HT-29 (cell line): ENCODE data around the gene MSMP. TPM values are rescaled to one million over a fixed set of nuclear protein-coding genes. Genes with fewer than 3 reads are reported as not detected.
A peak's percentile ranks its signal among the peaks of the same experiment; 100 is the strongest.

Experiments used
- DNase-seq: peaks from one replicate; pipeline ENCODE4 v3.0.0-alpha.2; 2015; ENCODE audit warnings: low spot score
- total RNA-seq: library from RNA; depleted of rRNA; stranded (reverse); fragments of >200 nt; shearing (Covaris generic); gene quantifications from 2 replicates; pipeline ENCODE4 v1.2.3, GENCODE V29; 2014; rRNA removed

MSMP gene, protein sequence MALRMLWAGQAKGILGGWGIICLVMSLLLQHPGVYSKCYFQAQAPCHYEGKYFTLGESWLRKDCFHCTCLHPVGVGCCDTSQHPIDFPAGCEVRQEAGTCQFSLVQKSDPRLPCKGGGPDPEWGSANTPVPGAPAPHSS
- total RNA-seq: 0.28 TPM in 1 of 2 replicates, not detected in the other

GRCh38 chr9:35754264-35754663 lies at the start of gene MSMP:
Gene MSMP (minus strand): TSS chr9:35754276. CDS start chr9:35754129, 147 bp downstream.
- no peak for DNase-seq

- DNase-seq: no peak
Measured at GRCh38 chr9:35801328-35802128, 47.5 kb upstream of the MSMP start.

- no peak for DNase-seq
Measured at GRCh38 chr9:35800530-35800929, 46.5 kb upstream of the MSMP start.

DNA sequence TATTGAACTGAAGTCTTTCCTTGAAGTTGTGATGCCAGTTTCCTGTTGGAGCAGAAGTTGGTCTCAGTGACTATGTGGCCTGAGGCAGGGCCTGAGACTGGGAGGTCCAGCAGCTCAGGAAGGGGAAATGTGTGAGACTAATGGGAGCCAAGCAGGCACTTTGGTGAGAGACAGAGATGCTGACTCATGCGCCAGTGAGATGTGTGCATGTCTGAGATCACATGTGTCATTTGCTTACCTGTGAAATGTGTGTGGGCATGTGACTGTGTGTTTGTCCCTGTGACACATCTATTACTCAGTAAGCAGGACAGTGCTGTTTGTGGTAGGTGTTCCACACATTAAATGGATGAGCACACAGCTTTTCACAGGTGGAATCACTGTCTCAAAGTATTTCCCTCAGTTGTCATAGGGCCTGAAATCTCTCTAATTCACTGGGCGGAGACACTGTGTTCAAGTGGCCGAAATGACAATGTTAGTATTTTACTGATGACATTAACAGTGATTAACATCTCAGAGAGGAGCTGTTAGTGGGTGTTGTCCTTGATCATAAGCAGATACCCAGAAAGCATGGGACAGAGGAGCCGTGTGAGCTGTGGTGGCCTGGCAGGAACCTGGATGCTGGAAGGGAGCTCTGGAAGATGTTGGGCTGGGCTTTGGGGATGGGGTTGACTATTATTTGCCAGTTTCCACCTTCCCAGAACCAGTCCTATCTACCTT lies 44.7 kb upstream of the MSMP start:
- no peak for DNase-seq

DNA sequence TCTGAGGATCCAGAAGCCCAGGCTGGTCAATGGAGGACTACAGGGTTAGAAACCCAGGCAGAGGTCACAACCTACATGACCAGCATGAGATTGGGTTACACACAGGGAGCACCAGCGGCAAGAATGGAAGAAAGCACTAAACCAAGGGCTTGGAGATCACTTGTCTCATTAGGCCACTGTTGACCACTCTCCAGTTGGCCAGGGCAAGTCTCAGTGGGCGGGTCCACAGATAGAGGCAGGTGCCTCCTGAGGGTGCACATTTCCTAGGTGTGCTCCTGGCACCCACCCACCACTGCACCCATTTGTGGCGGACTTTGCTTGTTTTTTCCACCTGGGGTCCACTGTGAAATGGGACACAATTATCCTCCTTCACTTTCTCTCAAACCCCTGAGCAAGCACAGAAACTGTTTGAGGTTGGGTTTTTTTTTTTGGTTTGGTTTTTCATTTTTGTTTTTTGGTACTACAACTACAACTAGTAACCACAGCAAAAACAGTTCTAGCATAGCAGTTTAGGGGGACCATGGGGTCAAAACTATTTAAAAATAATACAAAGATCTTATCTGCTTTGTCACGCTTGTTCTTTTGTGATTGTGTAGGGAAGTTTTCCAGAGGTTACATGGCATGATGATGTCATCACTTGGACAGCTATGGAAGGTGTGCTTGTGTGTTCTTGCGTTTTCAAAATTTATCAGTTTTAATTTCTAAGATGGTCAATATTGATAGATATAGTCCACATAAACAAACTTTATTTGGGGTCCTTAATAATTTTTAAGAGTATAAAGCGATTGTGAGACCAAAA lies 43.4 kb upstream of the MSMP start:
- no peak for DNase-seq

- DNase-seq: no peak
Measured at GRCh38 chr9:35795695-35796094, 41.6 kb upstream of the MSMP start.

DNA sequence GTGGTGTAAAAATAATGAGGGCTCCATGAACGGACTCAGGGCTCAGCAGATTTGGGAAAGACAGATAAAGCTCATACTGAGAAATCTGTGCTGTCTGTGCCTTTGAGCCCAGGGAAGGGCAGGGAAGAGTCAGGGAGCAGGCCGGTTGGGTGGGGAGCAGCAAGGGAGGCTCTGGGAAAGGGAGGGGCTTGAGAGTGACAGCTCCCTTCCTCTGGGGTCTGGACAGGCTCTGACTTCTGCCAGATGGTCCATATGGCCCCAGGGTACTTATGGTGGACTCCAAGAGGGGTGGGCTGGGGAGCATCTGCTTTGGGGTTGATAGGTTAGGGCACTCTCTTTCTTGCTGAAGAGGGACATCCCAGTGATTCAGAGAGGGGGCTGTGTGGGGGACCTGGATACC lies 39.4 kb upstream of the MSMP start:
- DNase-seq: no peak

GRCh38 chr9:35792826-35793225 lies 38.8 kb upstream of the MSMP start:
- DNase-seq: no peak

GRCh38 chr9:35792024-35792813 lies 38.1 kb upstream of the MSMP start:
- no peak for DNase-seq

DNA sequence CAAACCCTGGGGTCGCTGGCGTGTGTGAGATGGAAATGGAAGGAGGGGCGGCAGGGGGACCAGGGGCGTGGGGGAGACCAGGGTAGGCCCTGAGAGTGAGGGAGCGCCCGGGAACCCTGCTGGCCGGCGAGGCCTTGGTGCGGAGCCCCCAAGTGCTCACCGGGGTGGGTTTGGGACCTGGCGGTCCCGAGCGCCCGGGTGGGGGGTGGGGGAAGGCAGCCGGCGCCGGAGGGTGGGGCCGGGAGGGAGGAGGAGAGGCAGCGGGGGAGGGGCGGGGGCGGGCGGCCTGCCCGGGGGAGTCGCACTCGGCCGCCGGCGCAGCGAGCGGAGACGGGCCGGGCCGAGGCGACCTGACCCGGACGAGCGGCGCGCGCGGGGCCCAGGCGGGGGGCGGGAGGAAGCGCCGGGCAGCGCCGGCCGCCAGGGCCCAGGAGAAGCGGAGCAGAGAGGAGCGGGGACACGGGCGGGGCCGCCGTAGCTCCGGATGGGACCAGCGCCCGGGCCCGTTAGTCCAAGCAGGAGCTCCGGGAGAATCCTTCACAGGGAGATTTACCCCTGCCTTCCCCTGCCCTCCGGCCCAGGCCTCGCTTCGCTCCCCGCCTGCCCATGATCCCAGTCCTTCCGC lies 37.3 kb upstream of the MSMP start, which contains the start of gene NPR2:
TSS of gene NPR2 (plus strand) at position 295 of the 625 bp plus-strand sequence. CDS start 818 bp downstream, outside the sequence.
- no peak for DNase-seq

DNA sequence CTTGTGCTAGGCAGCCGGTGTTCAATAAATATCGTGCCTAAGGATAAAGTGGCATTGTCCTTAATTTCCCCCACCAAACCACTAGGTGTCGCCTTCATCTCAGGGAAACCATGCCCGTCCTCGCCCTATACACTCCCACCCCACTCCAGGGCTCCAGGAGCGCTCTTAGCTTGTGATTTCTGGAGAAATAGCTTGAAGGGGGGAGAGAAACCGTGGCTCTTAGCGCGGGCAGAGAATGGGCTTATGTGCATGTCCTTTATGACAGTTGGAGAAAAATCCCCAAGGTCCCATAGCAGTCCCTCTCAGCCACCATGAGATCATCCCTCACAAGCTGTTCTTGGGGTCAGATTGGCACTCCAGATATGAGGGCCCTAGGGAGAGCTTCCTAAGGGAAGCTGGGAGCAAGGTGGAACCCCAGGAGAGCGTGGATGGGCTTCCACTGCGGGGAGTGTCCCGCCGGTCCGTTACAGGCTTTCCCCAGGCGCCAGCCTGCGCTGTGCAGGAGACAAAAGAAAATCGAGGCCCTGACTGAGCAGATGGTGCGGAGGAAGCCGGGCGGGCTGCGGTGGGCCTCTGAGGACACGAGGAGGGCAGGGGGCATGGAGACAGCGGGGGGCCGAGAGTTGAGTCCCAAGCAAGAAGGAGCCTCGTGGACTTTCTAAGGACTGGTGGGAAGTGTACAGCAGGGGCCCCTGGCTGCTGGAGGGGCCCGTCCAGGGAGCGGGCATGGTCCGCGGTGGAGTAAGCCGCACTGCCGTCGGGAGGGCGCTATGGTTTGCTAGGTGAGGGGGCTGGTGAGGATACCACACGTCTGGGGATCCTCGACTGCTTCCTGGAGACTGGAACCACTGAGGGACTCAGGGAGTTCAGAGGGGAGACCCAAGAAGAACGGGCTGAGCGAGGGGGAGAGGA lies 36.6 kb upstream of the MSMP start:
- DNase-seq: peak; percentile 74

DNA sequence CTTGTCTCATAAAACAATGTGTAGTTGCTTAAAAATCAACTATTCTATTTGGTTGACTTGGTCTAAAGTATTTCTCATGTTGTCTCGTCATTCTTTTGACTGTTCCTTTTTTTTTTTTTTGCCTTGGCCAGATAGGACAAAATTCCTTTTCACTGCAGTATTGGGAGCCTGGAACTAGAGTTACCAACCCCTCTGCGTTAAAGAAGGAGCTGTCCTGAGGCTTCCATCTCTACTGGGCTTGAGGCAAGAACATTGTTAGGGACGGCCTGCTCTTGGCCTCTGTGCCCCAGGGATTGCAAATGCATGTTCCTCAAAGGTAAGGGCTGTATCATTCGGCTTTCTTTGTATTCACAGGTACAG lies 35.9 kb upstream of the MSMP start:
- no peak for DNase-seq

GRCh38 chr9:35789541-35789940 lies 35.5 kb upstream of the MSMP start:
- DNase-seq: no peak

DNA sequence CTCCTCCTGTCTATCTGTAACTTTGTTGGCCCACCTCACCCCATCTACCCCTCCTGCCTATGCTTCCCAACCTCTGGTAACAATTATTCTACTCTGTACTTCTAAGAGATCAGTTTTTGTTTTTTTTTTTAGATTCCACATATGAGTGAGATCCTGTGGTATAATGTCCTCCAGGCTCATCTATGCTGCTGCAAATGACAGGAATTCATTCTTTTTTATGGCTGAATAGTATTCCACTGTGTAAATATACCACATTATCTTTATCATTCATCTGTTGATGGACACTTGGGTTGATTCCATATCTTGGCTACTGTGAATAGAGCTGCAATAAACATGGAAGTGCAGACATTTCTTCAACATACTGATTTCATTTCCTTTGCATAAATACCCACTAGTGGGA lies 29.3 kb upstream of the MSMP start:
- no peak for DNase-seq

- no peak for DNase-seq
Measured at GRCh38 chr9:35781066-35781465, 27.0 kb upstream of the MSMP start.

DNA sequence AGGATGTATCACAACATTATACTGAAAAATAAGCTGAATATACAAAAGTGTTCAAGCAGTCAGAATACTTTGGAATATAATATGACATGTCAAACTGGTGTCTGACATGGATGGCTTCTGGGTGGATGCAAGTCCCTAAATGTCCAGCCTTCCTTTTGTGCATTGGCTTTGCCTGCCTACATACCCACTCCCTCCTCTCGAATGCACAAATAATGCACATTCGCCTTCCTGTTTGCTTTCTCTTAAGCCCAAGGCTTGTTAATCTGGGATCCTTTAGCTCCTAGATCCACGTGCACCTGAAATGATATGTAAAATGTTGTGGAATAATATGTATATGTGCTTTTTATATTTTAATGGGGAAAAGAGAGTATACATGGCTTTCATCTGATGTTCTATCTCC lies 24.4 kb upstream of the MSMP start:
- no peak for DNase-seq

DNA sequence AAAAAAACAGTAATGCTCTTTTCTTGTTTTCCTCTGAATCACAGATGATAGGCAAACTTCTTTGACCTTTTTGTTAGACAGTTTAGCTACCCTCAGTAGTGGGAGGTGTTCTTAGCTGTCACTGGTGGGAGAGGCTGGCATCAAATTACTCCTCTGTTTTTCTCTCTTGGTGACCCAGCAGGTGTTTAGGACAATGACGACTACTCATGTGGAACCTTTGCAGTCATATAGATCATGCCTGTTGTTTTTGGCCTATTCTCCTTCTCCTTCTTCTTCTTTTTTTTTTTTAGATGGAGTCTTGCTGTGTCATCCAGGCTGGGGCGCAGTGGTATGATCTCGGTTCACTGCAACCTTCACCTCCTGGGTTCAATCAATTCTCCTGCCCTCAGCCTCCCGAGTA lies 21.9 kb upstream of the MSMP start:
- no peak for DNase-seq

- DNase-seq: no peak
Measured at GRCh38 chr9:35774907-35775635, 21.0 kb upstream of the MSMP start.

- peak; percentile 44 for DNase-seq
Measured at GRCh38 chr9:35771943-35772342, 17.9 kb upstream of the MSMP start.
